Measurements from ENCODE around the gene CDK4.

GRCh38 chr12:57767876-57768275 lies 15.8 kb upstream of the CDK4 start:
- TF ChIP-seq POLR2A (IDR thresholded peaks at IDR 0.05; ENCODE audit: low read depth, low read length), result no peak
- TF ChIP-seq POLR2AphosphoS5 (IDR thresholded peaks at IDR 0.05; ENCODE audit: low read depth, low read length), result no peak
- no peak for TF ChIP-seq TAF1 (IDR thresholded peaks at IDR 0.05; ENCODE audit: borderline replicate concordance, low read depth, low read length)
